ENCODE results near the gene CPAMD8. TPM values are rescaled to one million over a fixed set of nuclear protein-coding genes. Genes with fewer than 3 reads are reported as not detected.
"Not testable (repeated sequence)": the region's sequence is repeated elsewhere in the genome, so short reads cannot be mapped to it uniquely, and the experiment has no call there.

Gene CPAMD8
- polyA plus RNA-seq, 1 donor = 43.5 TPM

GRCh38 chr19:17043744-17044143 lies 17.1 kb upstream of the CPAMD8 start:
- DNase-seq = no peak

GRCh38 chr19:17041976-17042375 lies 15.4 kb upstream of the CPAMD8 start:
- no peak for DNase-seq

GRCh38 chr19:17037966-17038500 lies 11.4 kb upstream of the CPAMD8 start:
- DNase-seq = no peak

GRCh38 chr19:17037184-17037583 lies 10.6 kb upstream of the CPAMD8 start:
- DNase-seq = no peak

- DNase-seq = no peak
These were observed 10.0 kb upstream of the CPAMD8 start for GRCh38 chr19:17036640-17037039.

GRCh38 chr19:17035842-17036424 lies 9.3 kb upstream of the CPAMD8 start:
- no peak for DNase-seq

- DNase-seq = no peak
These were observed 5.1 kb upstream of the CPAMD8 start for GRCh38 chr19:17031741-17032140.

GRCh38 chr19:17027535-17027975 lies 945 bp upstream of the CPAMD8 start:
- DNase-seq = no peak

- no peak for DNase-seq
These were observed 485 bp downstream of the CPAMD8 start for GRCh38 chr19:17025991-17026658.

- DNase-seq = no peak
These were observed 1.2 kb downstream of the CPAMD8 start for GRCh38 chr19:17025361-17025760.

GRCh38 chr19:17024941-17025340 lies 1.7 kb downstream of the CPAMD8 start:
- not testable (repeated sequence) for DNase-seq

- DNase-seq = no peak
These were observed 2.8 kb downstream of the CPAMD8 start for GRCh38 chr19:17023805-17024204.

- DNase-seq = no peak
These were observed 3.9 kb downstream of the CPAMD8 start for GRCh38 chr19:17022738-17023137.

- no peak for DNase-seq
These were observed 4.6 kb downstream of the CPAMD8 start for GRCh38 chr19:17021793-17022590.

GRCh38 chr19:17021328-17021727 lies 5.3 kb downstream of the CPAMD8 start:
- no peak for DNase-seq

GRCh38 chr19:17020823-17021222 lies 5.8 kb downstream of the CPAMD8 start:
- DNase-seq = no peak

GRCh38 chr19:17020385-17020784 lies 6.2 kb downstream of the CPAMD8 start:
- no peak for DNase-seq

- DNase-seq = not testable (repeated sequence)
These were observed 12.3 kb downstream of the CPAMD8 start for GRCh38 chr19:17014212-17014861.

- no peak for DNase-seq
These were observed 15.1 kb downstream of the CPAMD8 start for GRCh38 chr19:17011485-17011884.

- no peak for DNase-seq
These were observed 20.0 kb downstream of the CPAMD8 start for GRCh38 chr19:17006579-17006978.

- DNase-seq = no peak
These were observed 21.6 kb downstream of the CPAMD8 start for GRCh38 chr19:17005000-17005399.

- DNase-seq = no peak
These were observed 22.2 kb downstream of the CPAMD8 start for GRCh38 chr19:17004386-17004785.
